OCI-LY7 (cell line): ENCODE measurements around the gene PHLDA3. TPM values are rescaled to one million over a fixed set of nuclear protein-coding genes. Genes with fewer than 3 reads are reported as not detected.

Source experiments
- BruUV-seq: library from RNA; stranded (reverse); fragments of 400-500 nt; replicated peaks from 2 replicates; lab custom pipeline; 2021; lab: Mats Ljungman, UMichigan
- CTCF ChIA-PET: fragments of 300-600 bp; sonication (Branson Sonifier 250); formaldehyde crosslinking; loops from one replicate; lab custom pipeline; 2022; ENCODE audit warnings: antibody characterized with exemption; ENCODE audit not compliant: unreplicated experiment; lab: Charles Lee
- POLR2A ChIA-PET: fragments of 300-600 bp; sonication (Branson Sonifier 250); formaldehyde crosslinking; loops from one replicate; lab custom pipeline; 2022; ENCODE audit warnings: antibody characterized with exemption; lab: Charles Lee
- DNase-seq: peaks from one replicate; pipeline ENCODE4 v3.0.0-alpha.2; 2015; ENCODE audit warnings: low spot score
- H2AFZ ChIP-seq: fragments of 200-600 bp; sonication (generic), shearing (Covaris generic); 2 replicates; pipeline ENCODE4 v1.6.1; 2014; ENCODE audit warnings: mild to moderate bottlenecking, antibody characterized with exemption, low read length, moderate library complexity
- H3K27ac ChIP-seq: fragments of 200-600 bp; sonication (generic); 2 replicates; pipeline ENCODE4 v1.5.1; 2014; ENCODE audit warnings: mixed run types, low read depth, mild to moderate bottlenecking, moderate library complexity, low read length, inconsistent platforms; ENCODE audit not compliant: poor library complexity, severe bottlenecking
- H3K36me3 ChIP-seq: fragments of 200-600 bp; sonication (generic); 2 replicates; pipeline ENCODE4 v1.6.1; 2014; ENCODE audit warnings: mild to moderate bottlenecking, antibody characterized with exemption, low read length, moderate library complexity, mixed read lengths; ENCODE audit not compliant: insufficient read depth
- H3K4me1 ChIP-seq: fragments of 200-600 bp; sonication (generic); 2 replicates; pipeline ENCODE4 v1.5.1; 2014; ENCODE audit warnings: mild to moderate bottlenecking, low read length; ENCODE audit not compliant: insufficient read depth, poor library complexity, severe bottlenecking
- H3K4me2 ChIP-seq: fragments of 200-600 bp; sonication (generic); 2 replicates; pipeline ENCODE4 v1.6.1; 2014; ENCODE audit warnings: mild to moderate bottlenecking, low read length
- H3K4me3 ChIP-seq: fragments of 200-600 bp; sonication (generic); 2 replicates; pipeline ENCODE4 v1.5.1; 2014; ENCODE audit warnings: mild to moderate bottlenecking, low read depth, low read length; ENCODE audit not compliant: poor library complexity, severe bottlenecking
- H3K79me2 ChIP-seq: fragments of 200-600 bp; sonication (generic); 2 replicates; pipeline ENCODE4 v1.6.1; 2016; ENCODE audit warnings: low read depth, mild to moderate bottlenecking, low read length, moderate library complexity, mixed read lengths; ENCODE audit not compliant: insufficient read depth
- H3K9me2 ChIP-seq: fragments of 200-600 bp; sonication (generic); 2 replicates; pipeline ENCODE4 v1.6.1; 2016; ENCODE audit warnings: mild to moderate bottlenecking, low read length, mixed read lengths; ENCODE audit not compliant: insufficient read depth
- H3K9me3 ChIP-seq: fragments of 200-600 bp; sonication (generic); 2 replicates; pipeline ENCODE4 v1.6.1; 2014; ENCODE audit warnings: mild to moderate bottlenecking, mixed run types, low read length, mixed read lengths
- H4K20me1 ChIP-seq: fragments of 200-600 bp; sonication (generic); 2 replicates; pipeline ENCODE4 v1.6.1; 2014; ENCODE audit warnings: mild to moderate bottlenecking, antibody characterized with exemption, low read length, moderate library complexity, mixed read lengths; ENCODE audit not compliant: insufficient read depth
- CTCF ChIP-seq: fragments of 200-600 bp; sonication (generic); conservative IDR thresholded peaks from 2 replicates; pipeline ENCODE4 v1.5.1; 2014; ENCODE audit warnings: mild to moderate bottlenecking, antibody characterized with exemption, low read length, moderate library complexity, mixed read lengths
- EZH2phosphoT487 ChIP-seq: fragments of 200-600 bp; sonication (generic); IDR thresholded peaks from 2 replicates; pipeline ENCODE4 v1.6.1; 2018; ENCODE audit warnings: low read depth, borderline replicate concordance, mild to moderate bottlenecking, mixed run types, antibody characterized with exemption, low read length, moderate library complexity, mixed read lengths
- intact Hi-C: fragments of 100-400 bp; cut with micrococcal nuclease; formaldehyde crosslinking; loops from one replicate; pipeline ENCODE4 v1.10.0; 2022; ENCODE audit not compliant: unreplicated experiment
- total RNA-seq, 2 experiments: library from RNA; depleted of rRNA in 1 of 2; stranded (reverse); fragments of >200 nt in 1 of 2; shearing (Covaris generic) in 1 of 2; gene quantifications; 2 replicates each; pipeline ENCODE4 v1.2.3, GENCODE V29; 2014 to 2022

The PHLDA3 gene
- total RNA-seq, 2 experiments from 2014 or later = not detected

GRCh38 chr1:201457508-201457960, 11.5 kb downstream of the PHLDA3 start:
- no peak overlapping the region for H3K4me3 ChIP-seq
- BruUV-seq = no TSS peak
- H3K79me2 ChIP-seq = no peaks in the 10 kb centered on the region
- no peaks in the 10 kb centered on the region for H3K36me3 ChIP-seq
- no peak overlapping the region for H2AFZ ChIP-seq
- TF ChIP-seq CTCF (no peak), EZH2phosphoT487 (no peak)
- H3K9me2 ChIP-seq = no peaks in the 10 kb centered on the region
- intact Hi-C loops = no loop called here
- no peak for DNase-seq
- peaks cover 23% of the 10 kb centered on the region for H3K4me1 ChIP-seq
- H3K27ac ChIP-seq = no peak overlapping the region
- ChIA-PET POLR2A (interaction anchor here (0.7 kb wide), 1 partner anchor 13 kb away, joined by 3 read pairs; no protein-coding TSS in a partner anchor), CTCF (no interaction called here)
- H3K4me2 ChIP-seq = no peak overlapping the region
- H3K9me3 ChIP-seq = no peaks in the 10 kb centered on the region
- H4K20me1 ChIP-seq = no peaks in the 10 kb centered on the region

GRCh38 chr1:201456499-201457309, 12.3 kb downstream of the PHLDA3 start:
- BruUV-seq = no TSS peak
- CTCF ChIA-PET = no interaction called here
- no peak for TF ChIP-seq EZH2phosphoT487
- no peak for TF ChIP-seq CTCF
- H3K36me3 ChIP-seq = no peaks in the 10 kb centered on the region
- H3K4me2 ChIP-seq = peak overlapping the region; percentile 46
- H4K20me1 ChIP-seq = no peaks in the 10 kb centered on the region
- no peak overlapping the region for H3K27ac ChIP-seq
- peaks cover 25% of the 10 kb centered on the region for H3K4me1 ChIP-seq
- DNase-seq = peak; percentile 21
- no peaks in the 10 kb centered on the region for H3K9me2 ChIP-seq
- POLR2A ChIA-PET = no interaction called here
- H3K9me3 ChIP-seq = no peaks in the 10 kb centered on the region
- intact Hi-C loops = no loop called here
- peak overlapping the region; percentile 45; the same call in 1 of the 2 replicates for H2AFZ ChIP-seq
- H3K4me3 ChIP-seq = no peak overlapping the region
- H3K79me2 ChIP-seq = no peaks in the 10 kb centered on the region

- ChIA-PET POLR2A (interaction anchor here (0.5 kb wide), 1 partner anchor 14 kb away, joined by 4 read pairs; no protein-coding TSS in a partner anchor), CTCF (no interaction called here)
- no peaks in the 10 kb centered on the region for H3K36me3 ChIP-seq
- intact Hi-C loops = no loop called here
- no peaks in the 10 kb centered on the region for H3K9me2 ChIP-seq
- H3K4me2 ChIP-seq = no peak overlapping the region
- BruUV-seq = no TSS peak
- DNase-seq = no peak
- H3K79me2 ChIP-seq = no peaks in the 10 kb centered on the region
- peaks cover 40% of the 10 kb centered on the region for H3K4me1 ChIP-seq
- no peak overlapping the region for H3K27ac ChIP-seq
- H3K4me3 ChIP-seq = no peak overlapping the region
- no peak for TF ChIP-seq EZH2phosphoT487
- no peak for TF ChIP-seq CTCF
- H3K9me3 ChIP-seq = no peaks in the 10 kb centered on the region
- no peaks in the 10 kb centered on the region for H4K20me1 ChIP-seq
- no peak overlapping the region for H2AFZ ChIP-seq
Observed at GRCh38 chr1:201455098-201455497, 13.9 kb downstream of the PHLDA3 start.
